PC-9 (cell line): Measurements from ENCODE around the gene RTN4RL1. TPM values are rescaled to one million over a fixed set of nuclear protein-coding genes. Genes with fewer than 3 reads are reported as not detected.
A peak's percentile ranks its signal among the peaks of the same experiment; 100 is the strongest.

Source experiments
- Bru-seq: library from RNA; stranded (reverse); fragments of 400-500 nt; gene quantifications from one replicate; lab custom pipeline; 2021; lab: Mats Ljungman, UMichigan
- BruChase-seq, 2 experiments: library from RNA; stranded (reverse); fragments of 400-500 nt; gene quantifications; one replicate each; lab custom pipeline; 2021; lab: Mats Ljungman, UMichigan
- BruUV-seq: library from RNA; stranded (reverse); fragments of 400-500 nt; replicated peaks from 2 replicates; lab custom pipeline; 2021; lab: Mats Ljungman, UMichigan
- CTCF ChIA-PET: fragments of 300-600 bp; sonication (Branson Sonifier 250); formaldehyde crosslinking; loops from one replicate; lab custom pipeline; 2022; ENCODE audit warnings: antibody characterized with exemption; lab: Charles Lee
- POLR2A ChIA-PET: fragments of 300-600 bp; sonication (Branson Sonifier 250); formaldehyde crosslinking; loops from one replicate; lab custom pipeline; 2022; ENCODE audit warnings: antibody characterized with exemption; ENCODE audit not compliant: unreplicated experiment; lab: Charles Lee
- DNase-seq, 2 experiments: peaks; one replicate each; pipeline versions ENCODE4 v3.0.0 to v3.0.0-alpha.2; 2015 to 2022; ENCODE audit warnings: mixed read lengths in 1 of 2
- H2AFZ ChIP-seq: fragments of 200-600 bp; sonication (generic); 2 replicates; pipeline ENCODE4 v1.8.1; 2017; ENCODE audit warnings: antibody characterized with exemption
- H3F3A ChIP-seq: fragments of 200-600 bp; sonication (generic); 2 replicates; pipeline ENCODE4 v1.8.1; 2017; ENCODE audit warnings: antibody characterized with exemption, mild to moderate bottlenecking, low read depth; ENCODE audit not compliant: insufficient read depth
- H3K27ac ChIP-seq: fragments of 200-600 bp; sonication (generic); 2 replicates; pipeline ENCODE4 v1.6.1; 2016; ENCODE audit warnings: mixed run types
- H3K27me3 ChIP-seq: fragments of 200-600 bp; sonication (generic); 2 replicates; pipeline ENCODE4 v1.6.1; 2016; ENCODE audit warnings: low read depth, mixed run types; ENCODE audit not compliant: insufficient read depth
- H3K36me3 ChIP-seq: fragments of 200-600 bp; sonication (generic); 2 replicates; pipeline ENCODE4 v1.6.1; 2016; ENCODE audit warnings: low read depth, mixed run types
- H3K4me1 ChIP-seq: fragments of 200-600 bp; sonication (generic); replicated peaks from 2 replicates; pipeline ENCODE4 v1.6.1; 2016; ENCODE audit warnings: mixed run types; ENCODE audit not compliant: insufficient read depth
- H3K4me2 ChIP-seq: fragments of 200-600 bp; sonication (generic); 2 replicates; pipeline ENCODE4 v1.6.1; 2017; ENCODE audit warnings: mixed run types
- H3K4me3 ChIP-seq: fragments of 200-600 bp; sonication (generic); 2 replicates; pipeline ENCODE4 v1.6.1; 2016; ENCODE audit warnings: mixed run types
- H3K79me2 ChIP-seq: fragments of 200-600 bp; sonication (generic); 2 replicates; pipeline ENCODE4 v1.6.1; 2017; ENCODE audit warnings: low read depth, mixed run types
- H3K9me2 ChIP-seq: fragments of 200-600 bp; sonication (generic); 2 replicates; pipeline ENCODE4 v1.8.1; 2017; ENCODE audit warnings: mild to moderate bottlenecking; ENCODE audit not compliant: insufficient read depth
- H3K9me3 ChIP-seq: fragments of 200-600 bp; sonication (generic); 2 replicates; pipeline ENCODE4 v1.8.1; 2016; ENCODE audit warnings: low read depth; ENCODE audit not compliant: insufficient read depth
- H4K20me1 ChIP-seq: fragments of 200-600 bp; sonication (generic); 2 replicates; pipeline ENCODE4 v1.8.1; 2017; ENCODE audit not compliant: insufficient read depth
- CTCF ChIP-seq: fragments of 200-600 bp; sonication (generic); conservative IDR thresholded peaks from 2 replicates; pipeline ENCODE4 v1.6.1; 2017; ENCODE audit warnings: mixed run types, antibody characterized with exemption, mild to moderate bottlenecking, moderate library complexity
- EZH2 ChIP-seq: fragments of 200-600 bp; sonication (generic); IDR thresholded peaks from 2 replicates; pipeline ENCODE4 v1.8.0; 2017; ENCODE audit warnings: antibody characterized with exemption, low read depth
- intact Hi-C: fragments of 100-400 bp; cut with micrococcal nuclease; formaldehyde crosslinking; loops from one replicate; pipeline ENCODE4 v1.10.0; 2022; ENCODE audit not compliant: unreplicated experiment
- long read RNA-seq: library from polyadenylated mRNA; stranded (forward); transcript quantifications from one replicate; pipeline ENCODE4 v2.0.0, GENCODE V29; 2022
- total RNA-seq: library from RNA; stranded (reverse); gene quantifications from 2 replicates; pipeline ENCODE4 v1.2.3, GENCODE V29; 2021

The RTN4RL1 gene
- total RNA-seq (0.13 and 0.35 TPM in 2 replicates), Bru-seq, nascent RNA (percentile 8 among the genes with signal in this experiment), BruChase-seq, experiment 1, labeled RNA remaining after a 2-hour chase (percentile 7 among the genes with signal in this experiment), BruChase-seq, experiment 2, labeled RNA remaining after a 6-hour chase (percentile 11 among the genes with signal in this experiment)
- long read RNA-seq = 0 reads

GRCh38 chr17:2025220-2025621 lies at the start of gene RTN4RL1:
Gene RTN4RL1 (minus strand): TSS chr17:2025334. CDS start chr17:2024865, 469 bp downstream.
- Histone ChIP-seq H3K9me3 (no peaks in the 10 kb centered on the region), H2AFZ (peak within 1 kb of the TSS; percentile 89), H3K27ac (no peak within 1 kb of the TSS), H3K4me1 (peaks cover 10% of the 10 kb centered on the region; the same call in 1 of the 2 replicates), H3K4me2 (peak within 1 kb of the TSS; percentile 96), H3K27me3 (peaks cover 28% of the 10 kb centered on the region), H3K36me3 (no peaks in the 10 kb centered on the region), H3K4me3 (peak within 1 kb of the TSS; percentile 68), H3F3A (peaks cover 16% of the 10 kb centered on the region; the same call in 1 of the 2 replicates), H3K9me2 (no peaks in the 10 kb centered on the region), H4K20me1 (no peaks in the 10 kb centered on the region), H3K79me2 (no peaks in the 10 kb centered on the region)
- intact Hi-C loops = no loop called here
- CTCF ChIA-PET = interaction anchor here (0.6 to 2.0 kb wide), 6 partner anchors 12 to 1601 kb away, joined by 3 to 31 read pairs (median 3); no protein-coding TSS in a partner anchor
- DNase-seq = peak; percentile 51 to 60
- POLR2A ChIA-PET = interaction anchor here (0.5 kb wide), 2 partner anchors 278 to 778 kb away, joined by 3 read pairs; partner anchors contain the start of genes SMG6 and SRR
- TF ChIP-seq EZH2 = no peak
- TF ChIP-seq CTCF = no peak
- BruUV-seq = no TSS peak

- 0 out of 2 replicates have a peak, but pooled peaks cover 6% of the 10 kb centered on the region for H3F3A ChIP-seq
- no peak for DNase-seq
- no peaks in the 10 kb centered on the region for H3K9me3 ChIP-seq
- no peaks in the 10 kb centered on the region for H3K36me3 ChIP-seq
- no peaks in the 10 kb centered on the region for H3K79me2 ChIP-seq
- no peak overlapping the region for H3K27ac ChIP-seq
- H3K27me3 ChIP-seq = no peaks in the 10 kb centered on the region
- no peaks in the 10 kb centered on the region for H3K9me2 ChIP-seq
- no peak overlapping the region for H3K4me3 ChIP-seq
- TF ChIP-seq CTCF (no peak), EZH2 (no peak)
- intact Hi-C loops = no loop called here
- CTCF ChIA-PET = no interaction called here
- H3K4me2 ChIP-seq = no peak overlapping the region
- H2AFZ ChIP-seq = no peak overlapping the region
- BruUV-seq = no TSS peak
- POLR2A ChIA-PET = no interaction called here
- peaks cover 10% of the 10 kb centered on the region; the same call in 1 of the 2 replicates for H3K4me1 ChIP-seq
- H4K20me1 ChIP-seq = no peaks in the 10 kb centered on the region
These were observed 49.8 kb upstream of the RTN4RL1 start for GRCh38 chr17:2074919-2075318.

GRCh38 chr17:2071455-2072281 lies 46.5 kb upstream of the RTN4RL1 start:
- ChIA-PET CTCF (interaction anchor here (0.6 kb wide), 2 partner anchors 11 to 342 kb away, joined by 3 read pairs; no protein-coding TSS in a partner anchor), POLR2A (no interaction called here)
- Histone ChIP-seq H3K4me1 (peaks cover 10% of the 10 kb centered on the region; the same call in 1 of the 2 replicates), H3K9me3 (no peaks in the 10 kb centered on the region), H2AFZ (no peak overlapping the region), H3K36me3 (no peaks in the 10 kb centered on the region), H3K79me2 (no peaks in the 10 kb centered on the region), H3K4me3 (no peak overlapping the region), H3K27ac (no peak overlapping the region), H3F3A (peaks cover 6% of the 10 kb centered on the region; the same call in 1 of the 2 replicates), H4K20me1 (no peaks in the 10 kb centered on the region), H3K9me2 (no peaks in the 10 kb centered on the region), H3K4me2 (no peak overlapping the region), H3K27me3 (no peaks in the 10 kb centered on the region)
- DNase-seq = no peak
- intact Hi-C loops = loop anchor here (2.0 kb wide), 1 partner anchor 13 kb away; no protein-coding TSS in a partner anchor
- no TSS peak for BruUV-seq
- no peak for TF ChIP-seq CTCF
- TF ChIP-seq EZH2 = no peak
